HS-5 (cell line): ENCODE data around the gene NOXO1.
"Not testable (repeated sequence)": the region's sequence is repeated elsewhere in the genome, so short reads cannot be mapped to it uniquely, and the experiment has no call there.

ENCODE experiments used
- DNase-seq: peaks from one replicate; pipeline ENCODE4 v3.0.0-alpha.2; 2012; ENCODE audit warnings: low read depth

Gene NOXO1

DNA sequence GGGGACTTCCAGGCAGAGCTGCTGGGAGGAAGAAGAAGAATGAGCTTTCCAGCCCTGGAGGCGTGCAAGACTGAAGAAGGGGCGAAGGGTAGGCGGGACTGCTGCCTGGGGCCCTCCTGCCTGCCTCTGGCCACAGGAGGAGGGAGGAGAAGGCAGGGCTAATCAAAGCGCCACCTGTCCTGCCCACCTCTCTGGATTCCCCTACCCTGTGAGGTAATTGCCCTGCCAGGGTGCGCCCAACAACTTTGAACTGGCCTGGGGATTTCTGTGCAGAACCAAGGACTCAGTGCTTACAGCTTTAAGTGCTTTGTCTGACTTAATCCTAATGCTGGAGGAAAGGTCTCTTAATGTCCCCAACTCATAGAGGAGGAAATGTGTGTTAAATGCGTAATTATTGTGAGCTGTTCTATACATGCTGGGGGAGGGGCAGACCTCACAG lies at the start of gene NOXO1:
Gene NOXO1 (minus strand): TSS at position 72 of the 439 bp plus-strand sequence. CDS start 290 bp downstream, outside the sequence.
- DNase-seq, result no peak

DNA sequence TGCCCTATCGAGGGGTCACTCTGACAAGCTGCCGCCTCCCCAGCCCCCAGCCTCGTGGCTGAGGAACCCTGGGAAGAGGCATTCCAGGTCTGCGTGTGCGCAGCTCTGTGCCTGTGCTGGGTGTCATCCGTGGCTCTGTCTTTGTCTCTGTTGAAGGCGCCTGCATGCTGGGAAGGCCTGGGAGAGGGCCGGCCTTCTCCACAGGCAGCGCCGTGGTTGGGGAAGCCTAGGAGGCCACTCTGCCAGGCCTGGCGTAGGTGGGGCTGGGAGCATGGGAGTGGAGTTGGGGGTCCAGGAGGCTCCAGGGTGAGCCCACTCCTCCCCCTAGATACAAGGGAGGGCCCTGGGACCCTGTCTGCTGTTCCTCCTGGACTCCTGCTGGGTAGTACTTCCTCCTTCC lies 48.8 kb upstream of the NOXO1 start:
- DNase-seq, result no peak

GRCh38 chr16:2029350-2029749 lies 48.1 kb upstream of the NOXO1 start:
- DNase-seq, result no peak

DNA sequence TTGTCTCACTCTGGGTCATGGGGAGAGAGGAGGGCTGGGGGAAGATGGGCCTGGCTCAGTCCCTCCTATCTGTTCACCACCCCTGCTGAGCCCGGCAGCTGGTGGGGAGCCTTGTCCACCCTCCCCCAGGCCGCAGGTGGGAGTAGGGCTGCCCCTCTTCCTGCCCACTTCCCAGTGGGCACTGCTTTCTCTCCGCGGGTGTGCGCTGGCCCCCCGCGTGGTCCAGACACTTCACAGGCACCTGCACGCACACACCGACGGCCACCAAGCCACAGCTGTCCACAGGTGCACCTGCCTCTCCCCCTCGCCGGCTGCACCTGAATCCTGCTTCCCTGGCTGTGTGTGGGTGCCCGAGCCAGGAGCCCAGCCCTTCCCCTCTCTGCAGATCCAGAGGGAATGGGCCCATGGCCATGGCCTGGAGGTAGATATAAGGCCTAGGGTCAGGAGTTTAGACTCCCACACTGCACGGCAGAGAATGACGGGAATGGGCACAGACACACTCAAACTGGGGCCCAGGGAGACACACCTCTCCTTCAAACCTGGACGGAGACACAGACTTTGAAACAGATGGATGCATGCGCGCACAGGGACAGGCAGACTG lies 47.5 kb upstream of the NOXO1 start:
- DNase-seq, result no peak

- DNase-seq, result no peak
Measured at GRCh38 chr16:2028146-2028545, 46.9 kb upstream of the NOXO1 start.

DNA sequence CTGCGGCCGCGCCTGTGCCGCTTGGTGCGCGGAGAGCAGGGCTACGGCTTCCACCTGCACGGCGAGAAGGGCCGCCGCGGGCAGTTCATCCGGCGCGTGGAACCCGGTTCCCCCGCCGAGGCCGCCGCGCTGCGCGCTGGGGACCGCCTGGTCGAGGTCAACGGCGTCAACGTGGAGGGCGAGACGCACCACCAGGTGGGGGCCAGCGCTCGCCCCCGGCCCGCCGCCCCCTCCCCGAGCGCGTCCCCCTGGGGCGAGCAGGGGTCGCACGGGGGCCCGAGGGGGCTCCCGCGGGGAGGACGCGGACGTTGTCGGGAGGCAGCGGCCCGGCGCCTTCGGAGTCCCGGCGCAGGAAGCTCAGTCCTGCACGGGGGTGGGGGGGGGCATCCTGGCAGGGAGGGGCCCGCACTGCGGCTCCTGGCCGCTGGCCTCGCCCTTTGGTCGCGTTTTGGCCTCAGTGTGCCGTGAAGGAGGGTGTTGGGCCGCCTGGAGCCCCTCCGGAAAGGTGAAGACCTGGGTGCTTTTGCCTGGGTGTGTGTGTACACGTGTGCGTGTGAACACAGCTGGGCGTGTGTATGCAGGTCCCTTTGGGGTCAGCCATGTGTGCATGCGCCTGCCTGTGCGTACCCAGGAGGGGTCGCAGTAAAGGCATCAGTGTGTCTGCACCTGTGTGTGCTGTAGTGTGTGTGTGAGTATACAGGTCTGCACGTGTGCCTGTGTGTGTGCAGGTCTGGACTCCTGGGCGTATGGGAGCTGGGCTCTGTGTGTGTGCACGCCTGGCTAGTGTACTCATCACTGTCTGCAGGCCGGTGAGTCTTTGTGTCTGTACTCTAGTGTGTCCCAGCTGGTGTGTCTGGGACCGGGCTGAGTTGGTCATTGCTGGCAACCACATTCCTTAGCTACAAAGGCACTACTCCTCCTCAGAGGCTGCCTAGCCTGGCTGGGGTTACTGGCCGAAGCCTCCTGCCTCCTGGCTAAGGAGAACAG lies 46.0 kb upstream of the NOXO1 start:
- DNase-seq, result no peak

- DNase-seq, result no peak
Measured at GRCh38 chr16:2026461-2027023, 45.3 kb upstream of the NOXO1 start, which contains the start of gene NHERF2. TSS of gene NHERF2 (plus strand) at chr16:2026902. CDS start at chr16:2027006, 104 bp downstream.

GRCh38 chr16:2025878-2026460 lies 44.7 kb upstream of the NOXO1 start:
- no peak for DNase-seq

GRCh38 chr16:2025251-2025650 lies 44.0 kb upstream of the NOXO1 start:
- DNase-seq, result no peak

DNA sequence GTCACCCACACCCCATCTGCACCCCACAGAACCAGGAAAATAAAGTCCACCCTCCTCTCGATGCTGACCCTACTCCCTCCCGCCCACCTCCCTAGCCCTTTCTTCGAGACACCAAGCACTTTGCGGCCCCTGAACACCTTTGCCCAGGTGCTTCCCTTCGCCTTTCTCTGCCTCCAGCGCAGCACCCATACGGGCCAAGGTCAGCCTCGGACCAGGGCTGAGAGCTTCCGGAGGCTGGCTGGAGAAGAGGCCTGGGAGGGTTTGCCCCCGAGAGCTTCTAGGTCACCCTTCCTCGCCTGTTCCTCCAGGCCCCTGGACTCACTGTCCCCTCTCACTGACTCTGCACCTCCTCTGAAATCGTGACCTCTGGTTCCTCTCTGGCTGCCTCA lies 42.8 kb upstream of the NOXO1 start:
- DNase-seq, result no peak

DNA sequence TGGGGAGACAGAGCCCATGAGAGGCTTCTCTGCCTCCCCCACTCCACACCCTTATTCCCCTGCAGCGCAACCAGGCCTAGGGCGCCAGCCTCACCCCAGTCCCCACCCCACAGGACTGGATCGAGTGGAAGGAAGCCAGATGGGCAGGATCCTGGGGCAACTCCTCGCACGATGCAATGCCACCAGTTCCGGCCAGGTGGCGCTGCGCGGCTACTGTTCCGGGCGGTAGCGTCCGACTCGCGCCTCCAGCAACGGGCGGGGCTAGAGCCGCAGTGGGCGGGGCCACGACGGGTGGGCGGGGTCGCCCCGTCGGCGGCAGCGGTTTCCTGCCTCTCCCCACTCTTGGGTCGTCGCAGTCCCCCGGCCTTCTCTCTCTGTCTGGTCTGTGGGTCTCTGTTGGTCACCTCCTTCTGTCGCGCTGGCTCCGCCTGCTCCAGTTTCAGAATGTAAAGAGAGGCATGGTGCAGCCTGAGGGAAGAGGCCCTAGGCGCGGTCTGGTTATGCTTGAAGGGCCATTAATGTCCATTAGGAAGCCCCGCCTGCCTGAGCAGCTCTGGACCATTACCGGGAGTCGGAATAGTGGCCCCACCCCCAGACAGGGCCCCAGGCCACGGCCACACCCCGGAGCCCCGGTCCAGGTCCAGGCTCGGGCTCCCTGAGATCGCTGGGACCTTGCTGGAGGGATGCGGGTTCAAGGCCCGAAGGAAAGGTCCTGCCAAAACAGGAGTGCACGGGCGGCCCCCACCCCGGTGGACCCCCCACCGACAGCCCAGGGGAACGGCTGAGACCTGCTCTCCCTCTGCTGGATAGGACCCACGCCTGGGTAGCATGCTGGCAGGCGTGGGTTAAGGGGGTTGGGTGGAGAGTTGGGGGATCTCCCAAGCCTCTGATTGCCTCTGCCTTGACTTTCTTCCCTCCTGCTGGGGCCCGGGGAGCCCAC lies 42.1 kb upstream of the NOXO1 start:
- DNase-seq, result peak; percentile 43

DNA sequence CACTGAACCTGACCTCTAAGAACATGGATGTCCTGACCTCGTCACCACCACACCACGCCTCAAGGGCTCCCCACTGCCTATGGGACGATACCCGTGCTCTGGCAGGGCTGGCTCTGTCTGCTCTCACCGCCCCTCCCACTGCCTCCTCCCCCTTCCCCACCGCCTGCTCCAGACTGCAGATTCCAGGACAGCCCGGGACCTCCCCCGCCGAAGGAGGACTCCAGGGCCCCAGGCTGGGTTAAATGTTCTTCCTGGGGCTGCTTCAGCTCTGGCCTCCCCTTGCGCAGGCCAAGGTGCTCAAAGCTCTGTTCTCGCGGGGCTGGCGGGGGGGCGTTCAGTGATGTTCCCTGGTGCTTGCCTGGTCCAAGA lies 41.4 kb upstream of the NOXO1 start:
- DNase-seq, result no peak

- DNase-seq, result no peak
Measured at GRCh38 chr16:2019921-2020831, 38.9 kb upstream of the NOXO1 start.

DNA sequence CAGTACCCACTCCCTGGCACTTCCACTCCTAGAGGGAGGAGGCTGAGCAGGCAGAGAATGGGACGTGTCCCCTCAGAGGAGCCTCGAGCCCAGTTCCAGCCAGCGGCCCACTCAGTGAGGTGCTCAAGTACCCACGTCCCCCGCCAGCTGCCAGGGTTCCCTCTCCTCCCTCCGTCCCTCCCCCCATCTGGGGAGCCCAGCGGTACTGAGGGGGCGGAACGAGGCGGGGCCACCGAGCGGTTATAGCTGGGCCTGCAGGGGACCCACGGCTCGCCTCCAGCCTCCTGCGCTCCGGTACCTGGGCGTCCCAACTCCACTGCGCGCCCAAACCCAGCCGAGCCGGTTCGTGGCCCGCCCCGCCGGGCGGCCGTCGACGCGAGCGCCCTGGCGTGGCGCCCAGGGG lies 38.2 kb upstream of the NOXO1 start, which contains the start of gene NPW:
Gene NPW (plus strand): TSS at position 268 of the 403 bp plus-strand sequence.
- DNase-seq, result no peak

- no peak for DNase-seq
Measured at GRCh38 chr16:2016407-2016922, 35.2 kb upstream of the NOXO1 start.

DNA sequence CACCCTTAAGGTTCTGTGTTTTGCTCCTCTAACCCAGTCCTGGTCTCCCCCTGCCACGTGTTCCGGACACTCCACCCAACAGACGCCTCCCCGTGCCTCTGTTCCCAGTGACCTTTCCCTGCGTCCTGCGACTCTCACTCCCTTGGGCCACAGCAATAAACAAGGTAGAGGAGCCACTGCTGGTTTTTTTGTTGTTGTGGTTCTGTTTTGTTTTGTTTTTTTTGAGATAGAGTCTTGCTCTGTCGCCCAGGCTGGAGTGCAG lies 34.6 kb upstream of the NOXO1 start:
- no peak for DNase-seq

DNA sequence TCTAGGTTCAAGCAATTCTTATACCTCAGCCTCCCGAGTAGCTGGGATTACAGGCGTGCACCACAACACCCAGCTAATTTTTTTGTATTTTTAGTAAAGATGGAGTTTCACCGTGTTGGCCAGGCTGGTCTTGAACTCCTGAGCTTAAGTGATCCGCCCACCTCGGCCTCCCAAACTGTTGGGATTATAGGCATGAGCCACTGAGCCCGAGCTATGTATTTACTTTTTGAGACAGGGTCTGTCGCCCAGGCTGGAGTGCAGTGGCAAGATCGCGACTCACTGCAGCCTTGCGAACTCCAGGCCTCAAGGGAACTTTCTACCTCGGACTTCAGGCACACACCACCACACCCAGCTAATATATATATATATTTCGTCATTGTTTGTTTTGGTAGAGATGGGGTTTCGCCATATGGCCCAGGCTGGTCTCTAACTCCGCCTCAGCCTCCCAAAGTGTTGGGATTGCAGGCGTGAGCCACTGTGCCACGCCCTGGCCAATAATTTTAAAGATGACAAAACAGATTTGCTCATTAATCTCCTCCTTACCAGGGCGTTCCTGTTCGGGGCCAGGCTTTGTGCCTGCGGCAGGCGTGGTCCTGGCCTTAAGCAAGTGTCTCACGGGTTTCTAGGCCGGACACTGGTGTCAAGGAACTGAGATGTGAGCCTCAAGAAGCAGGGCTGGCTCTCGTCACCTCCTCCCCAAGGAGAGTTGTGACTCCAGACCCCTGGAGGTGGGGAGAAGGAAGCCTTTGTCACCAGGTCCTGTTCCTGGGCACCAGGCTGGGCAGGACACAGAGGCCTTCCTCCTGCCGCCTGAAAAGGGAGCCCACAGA lies 34.1 kb upstream of the NOXO1 start:
- DNase-seq, result peak; percentile 74

DNA sequence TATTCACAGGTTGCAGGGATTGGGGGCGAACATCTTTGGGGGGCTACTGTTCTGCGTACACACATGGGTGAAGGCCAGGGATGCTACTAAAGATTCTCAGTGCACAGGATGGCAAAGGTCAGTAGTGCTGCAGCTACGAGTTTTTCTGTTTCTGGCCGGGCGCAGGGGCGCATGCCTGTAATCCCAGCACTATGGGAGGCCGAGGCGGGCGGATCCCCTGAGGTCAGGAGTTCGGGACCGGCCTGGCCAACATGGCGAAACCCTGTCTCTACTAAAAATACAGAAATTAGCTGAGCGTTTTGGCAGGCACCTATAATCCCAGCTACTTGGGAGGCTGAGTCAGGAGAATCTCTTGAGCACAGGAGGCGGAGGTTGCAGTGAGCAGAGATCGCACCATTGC lies 32.3 kb upstream of the NOXO1 start:
- no peak for DNase-seq

DNA sequence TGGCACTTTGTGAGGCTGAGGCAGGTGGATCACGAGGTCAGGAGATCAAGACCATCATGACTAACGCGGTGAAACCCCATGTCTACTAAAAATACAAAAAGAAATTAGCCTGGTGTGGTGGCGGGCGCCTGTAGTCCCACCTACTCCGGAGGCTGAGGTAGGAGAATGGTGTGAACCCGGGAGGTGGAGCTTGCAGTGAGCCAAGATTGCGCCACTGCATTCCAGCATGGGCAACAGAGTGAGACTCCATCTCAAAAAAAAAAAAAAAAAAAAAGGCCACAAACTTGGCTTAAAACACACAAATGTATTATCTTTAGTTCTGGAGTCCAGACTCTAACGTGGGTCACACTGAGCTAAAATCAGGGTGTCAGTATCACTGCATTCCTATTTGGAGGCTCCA lies 30.5 kb upstream of the NOXO1 start:
- not testable (repeated sequence) for DNase-seq
